Activated naive CD8-positive, alpha-beta T cell treated with anti-CD3 and anti-CD28 coated beads for 36 hours (primary cell): ENCODE results near the gene GTF2A1L. TPM values are rescaled to one million over a fixed set of nuclear protein-coding genes. Genes with fewer than 3 reads are reported as not detected.

Source experiments
- DNase-seq: peaks from one replicate; pipeline ENCODE4 v3.0.0; 2021
- H3K27ac Mint-ChIP-seq: one replicate; pipeline ENCODE4 v1.8.0; 2022; ENCODE audit warnings: mild to moderate bottlenecking, moderate library complexity, mixed read lengths
- H3K27me3 Mint-ChIP-seq: one replicate; pipeline ENCODE4 v1.8.0; 2022; ENCODE audit warnings: mild to moderate bottlenecking, mixed read lengths
- H3K36me3 Mint-ChIP-seq: one replicate; pipeline ENCODE4 v1.8.0; 2021; ENCODE audit warnings: mild to moderate bottlenecking, mixed read lengths
- H3K4me1 Mint-ChIP-seq: one replicate; pipeline ENCODE4 v1.8.0; 2021; ENCODE audit warnings: mixed read lengths
- H3K4me3 Mint-ChIP-seq: one replicate; pipeline ENCODE4 v1.8.0; 2022; ENCODE audit warnings: mild to moderate bottlenecking, moderate library complexity, mixed read lengths
- H3K9me3 Mint-ChIP-seq: one replicate; pipeline ENCODE4 v1.8.0; 2022; ENCODE audit warnings: mixed read lengths
- total RNA-seq, 2 experiments: library from RNA; stranded (reverse); gene quantifications; one replicate each; pipeline ENCODE4 v1.2.3, GENCODE V29; 2021

Gene GTF2A1L
- total RNA-seq, 2 experiments from 2014 or later, result not detected

DNA sequence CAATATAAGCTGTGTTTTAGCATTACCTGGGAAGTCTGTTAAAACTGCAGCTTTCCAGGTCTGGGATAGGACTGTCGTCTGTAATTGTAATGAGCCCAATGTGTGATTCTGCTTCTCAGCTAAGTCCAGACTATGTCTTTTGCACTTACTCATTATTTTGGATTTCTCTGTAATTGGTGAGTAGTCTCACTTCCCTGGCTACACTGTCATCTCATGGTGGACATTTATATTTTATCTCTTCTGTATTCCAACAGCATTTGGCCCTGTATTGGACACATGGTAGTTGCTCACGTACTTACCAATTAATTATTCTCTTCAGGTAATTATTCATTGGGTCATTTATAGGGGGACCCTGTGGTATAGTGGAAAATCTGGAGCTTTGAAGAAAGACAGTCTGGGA, 109.9 kb downstream of the GTF2A1L start:
- no peak for DNase-seq
- Mint-ChIP-seq H3K27me3 (peaks cover 5% of the 10 kb centered on the region), H3K27ac (no peak overlapping the region), H3K9me3 (no peaks in the 10 kb centered on the region), H3K4me1 (no peaks in the 10 kb centered on the region), H3K36me3 (no peaks in the 10 kb centered on the region), H3K4me3 (no peak overlapping the region)

DNA sequence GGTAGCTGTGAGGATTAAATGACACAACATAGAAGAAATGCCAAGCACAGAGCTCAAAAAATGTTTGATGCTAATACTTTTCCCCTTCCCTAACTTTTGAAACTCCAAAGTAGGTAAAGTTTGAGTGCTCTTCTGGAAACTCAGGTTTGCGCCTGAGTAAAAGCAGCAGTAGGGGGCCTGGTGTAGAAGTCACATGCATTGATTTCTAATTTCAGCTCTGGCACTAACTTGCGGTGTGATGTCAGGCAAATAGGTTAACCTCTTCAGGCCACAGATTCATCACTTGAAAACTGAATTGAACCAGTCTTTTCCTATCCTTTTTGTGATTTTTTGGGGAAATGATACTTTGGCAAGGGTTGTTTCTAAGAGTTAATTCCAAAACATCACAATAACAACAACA, 110.6 kb downstream of the GTF2A1L start:
- no peak overlapping the region for H3K4me3 Mint-ChIP-seq
- DNase-seq, result no peak
- H3K36me3 Mint-ChIP-seq, result no peaks in the 10 kb centered on the region
- H3K27me3 Mint-ChIP-seq, result peaks cover 5% of the 10 kb centered on the region
- no peaks in the 10 kb centered on the region for H3K4me1 Mint-ChIP-seq
- no peak overlapping the region for H3K27ac Mint-ChIP-seq
- no peaks in the 10 kb centered on the region for H3K9me3 Mint-ChIP-seq

DNA sequence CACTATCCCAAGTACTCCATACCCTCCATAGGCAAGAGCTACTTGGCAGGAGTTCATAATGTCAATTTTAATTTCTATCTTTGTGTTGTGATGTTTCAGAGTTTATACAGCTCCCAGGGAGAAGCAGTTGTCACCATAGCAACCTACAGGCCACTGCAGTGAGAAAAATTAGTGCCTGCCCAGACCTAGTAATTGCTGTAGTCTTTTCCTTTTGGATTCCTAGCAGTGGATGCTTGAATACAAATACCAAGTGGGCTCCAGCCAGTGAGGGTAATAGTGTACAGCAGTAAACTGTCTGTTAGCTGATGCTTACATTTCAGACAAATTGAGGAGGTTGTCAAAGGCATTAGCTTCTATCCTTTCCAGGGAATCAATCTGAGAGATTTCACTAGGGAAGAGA, 111.2 kb downstream of the GTF2A1L start:
- Mint-ChIP-seq H3K27ac (no peak overlapping the region), H3K27me3 (peaks cover 5% of the 10 kb centered on the region), H3K36me3 (no peaks in the 10 kb centered on the region), H3K4me3 (no peak overlapping the region), H3K9me3 (no peaks in the 10 kb centered on the region), H3K4me1 (no peaks in the 10 kb centered on the region)
- DNase-seq, result no peak

Other genes starting within 250 kb of the GTF2A1L start
- gene PPP1R21, start 177.1 kb upstream of the GTF2A1L start, total RNA-seq, result 10 to 100 TPM; 20.2 to 20.3 TPM
- under 1 TPM; 0.62 to 0.80 TPM for gene STON1, start 87.7 kb upstream of the GTF2A1L start, total RNA-seq
- gene LHCGR, start 137.9 kb downstream of the GTF2A1L start, total RNA-seq, result not detected